IMR-90 (cell line): ENCODE results near the gene BDKRB1. TPM values are rescaled to one million over a fixed set of nuclear protein-coding genes. Genes with fewer than 3 reads are reported as not detected.

Source experiments
- ATAC-seq: fragments of 200-7000 bp; cut with Tn5 transposase; 2 replicates; pipeline ENCODE4 v1.9.1; 2020; ENCODE audit warnings: low read depth, mild to moderate bottlenecking, moderate library complexity
- BruUV-seq: library from RNA; stranded (reverse); fragments of 400-500 nt; replicated peaks from 2 replicates; lab custom pipeline; 2021; lab: Mats Ljungman, UMichigan
- CTCF ChIA-PET: fragments of 300-600 bp; formaldehyde crosslinking; extraction: SDS; loops from one replicate; lab custom pipeline; 2021; ENCODE audit warnings: antibody characterized with exemption; lab: Yijun Ruan, JAX
- POLR2A ChIA-PET: fragments of 300-600 bp; sonication (Branson Sonifier 250); formaldehyde crosslinking; loops from one replicate; lab custom pipeline; 2022; ENCODE audit warnings: antibody characterized with exemption; ENCODE audit not compliant: unreplicated experiment; lab: Charles Lee
- DNase-seq: peaks from one replicate; pipeline ENCODE4 v3.0.0; 2013
- H2AFZ ChIP-seq: replicated peaks from 2 replicates; pipeline ENCODE3; 2013; ENCODE audit warnings: low read length, mild to moderate bottlenecking; ENCODE audit not compliant: poor library complexity
- H2AK5ac ChIP-seq: 2 replicates; pipeline ENCODE4 v1.6.1; 2013; ENCODE audit warnings: low read depth, low read length, inconsistent platforms
- H2AK9ac ChIP-seq: replicated peaks from 2 replicates; pipeline ENCODE3; 2013; ENCODE audit warnings: mild to moderate bottlenecking, low read depth, low read length, moderate library complexity; ENCODE audit not compliant: poor library complexity
- H2BK120ac ChIP-seq: 2 replicates; pipeline ENCODE4 v1.6.1; 2013; ENCODE audit warnings: low read depth, low read length, inconsistent platforms
- H2BK15ac ChIP-seq: 3 replicates; pipeline ENCODE4 v1.6.1; 2013; ENCODE audit warnings: low read depth, low read length, inconsistent platforms
- H2BK20ac ChIP-seq: 2 replicates; pipeline ENCODE4 v1.6.1; 2013; ENCODE audit warnings: low read depth, mild to moderate bottlenecking, inconsistent platforms, low read length, moderate library complexity
- H2BK5ac ChIP-seq: 2 replicates; pipeline ENCODE4 v1.6.1; 2013; ENCODE audit warnings: mild to moderate bottlenecking, low read depth, low read length, inconsistent platforms; ENCODE audit not compliant: poor library complexity, severe bottlenecking
- H3K14ac ChIP-seq: replicated peaks from 2 replicates; pipeline ENCODE4 v1.6.1; 2013; ENCODE audit warnings: low read depth, low read length, inconsistent platforms
- H3K18ac ChIP-seq: 2 replicates; pipeline ENCODE4 v1.6.1; 2013; ENCODE audit warnings: low read depth, low read length, control low read depth
- H3K23ac ChIP-seq: 2 replicates; pipeline ENCODE4 v1.6.1; 2013; ENCODE audit warnings: low read depth, low read length, inconsistent platforms
- H3K27ac ChIP-seq: 2 replicates; pipeline ENCODE4 v1.5.1; 2013; ENCODE audit warnings: mild to moderate bottlenecking, control low read depth, low read length; ENCODE audit not compliant: insufficient read depth
- H3K27me3 ChIP-seq: 2 replicates; pipeline ENCODE4 v1.6.1; 2013; ENCODE audit warnings: low read length; ENCODE audit not compliant: control insufficient read depth, insufficient read depth
- H3K36me3 ChIP-seq: 2 replicates; pipeline ENCODE4 v1.6.1; 2013; ENCODE audit warnings: low read length, mixed read lengths; ENCODE audit not compliant: control insufficient read depth, insufficient read depth
- H3K4ac ChIP-seq: 2 replicates; pipeline ENCODE4 v1.6.1; 2013; ENCODE audit warnings: low read depth, low read length, inconsistent platforms
- H3K4me1 ChIP-seq: 2 replicates; pipeline ENCODE4 v1.6.1; 2013; ENCODE audit warnings: low read length, mixed read lengths; ENCODE audit not compliant: control insufficient read depth, insufficient read depth
- H3K4me2 ChIP-seq: 2 replicates; pipeline ENCODE4 v1.6.1; 2013; ENCODE audit warnings: low read depth, mild to moderate bottlenecking, control low read depth, low read length, moderate library complexity
- H3K4me3 ChIP-seq: 2 replicates; pipeline ENCODE4 v1.5.1; 2013; ENCODE audit warnings: low read depth, mild to moderate bottlenecking, control low read depth, low read length, moderate library complexity; ENCODE audit not compliant: insufficient read depth
- H3K56ac ChIP-seq: 2 replicates; pipeline ENCODE4 v1.6.1; 2013; ENCODE audit warnings: low read length, inconsistent platforms; ENCODE audit not compliant: insufficient read depth; ENCODE audit errors: extremely low read depth
- H3K79me1 ChIP-seq, 2 experiments: 2 replicates each; pipeline ENCODE4 v1.6.1; 2013; ENCODE audit warnings: low read length in 2 of 2, inconsistent platforms in 1 of 2, low read depth in 1 of 2
- H3K9ac ChIP-seq: 2 replicates; pipeline ENCODE4 v1.6.1; 2013; ENCODE audit warnings: low read depth, low read length, control low read depth
- H3K9me1 ChIP-seq: 2 replicates; pipeline ENCODE4 v1.6.1; 2013; ENCODE audit warnings: low read length, inconsistent platforms; ENCODE audit not compliant: insufficient read depth
- H3K9me3 ChIP-seq: 2 replicates; pipeline ENCODE4 v1.6.1; 2013; ENCODE audit warnings: low read length; ENCODE audit not compliant: control insufficient read depth, insufficient read depth
- H4K20me1 ChIP-seq: 2 replicates; pipeline ENCODE4 v1.6.1; 2013; ENCODE audit warnings: low read length, inconsistent platforms; ENCODE audit not compliant: insufficient read depth
- H4K5ac ChIP-seq: 2 replicates; pipeline ENCODE4 v1.6.1; 2013; ENCODE audit warnings: mild to moderate bottlenecking, low read depth, low read length, control low read depth
- H4K8ac ChIP-seq, 2 experiments: 2 replicates each; pipeline ENCODE4 v1.6.1; 2013; ENCODE audit warnings: low read depth in 2 of 2, low read length in 2 of 2, control low read depth in 1 of 2, inconsistent platforms in 1 of 2
- H4K91ac ChIP-seq: 2 replicates; pipeline ENCODE4 v1.6.1; 2013; ENCODE audit warnings: low read depth, low read length, inconsistent platforms; ENCODE audit not compliant: insufficient read depth
- CEBPB ChIP-seq: IDR thresholded peaks from 2 replicates; pipeline ENCODE4 v1.6.1; 2012; ENCODE audit warnings: low read depth, low read length, improper control_type of control experiment
- CHD1 ChIP-seq: IDR thresholded peaks from 2 replicates; pipeline ENCODE4 v1.6.1; 2012; ENCODE audit warnings: low read depth, low read length, improper control_type of control experiment
- FOS ChIP-seq: fragments of 150-350 bp; IDR thresholded peaks from 2 replicates; pipeline ENCODE4 v1.6.1; 2016; ENCODE audit warnings: low read depth, low read length
- MAFK ChIP-seq: IDR thresholded peaks from 2 replicates; pipeline ENCODE4 v1.6.1; 2012; ENCODE audit warnings: low read depth, low read length, improper control_type of control experiment
- MXI1 ChIP-seq: IDR thresholded peaks from 2 replicates; pipeline ENCODE4 v1.6.1; 2012; ENCODE audit warnings: low read depth, mild to moderate bottlenecking, low read length, moderate library complexity, borderline replicate concordance
- NFE2L2 ChIP-seq: fragments of 150-350 bp; IDR thresholded peaks from 2 replicates; pipeline ENCODE4 v1.6.1; 2016; ENCODE audit warnings: low read depth, mild to moderate bottlenecking, low read length
- POLR2A ChIP-seq: IDR thresholded peaks from 2 replicates; pipeline ENCODE4 v1.6.1; 2012; ENCODE audit warnings: mild to moderate bottlenecking, low read depth, low read length
- RAD21 ChIP-seq: IDR thresholded peaks from 2 replicates; pipeline ENCODE4 v1.6.1; 2012; ENCODE audit warnings: low read length, improper control_type of control experiment
- RCOR1 ChIP-seq: IDR thresholded peaks from 2 replicates; pipeline ENCODE4 v1.6.1; 2012; ENCODE audit warnings: mild to moderate bottlenecking, low read length, improper control_type of control experiment; ENCODE audit not compliant: insufficient replicate concordance
- RFX5 ChIP-seq: IDR thresholded peaks from 2 replicates; pipeline ENCODE4 v1.8.0; 2012; ENCODE audit warnings: low read depth, mild to moderate bottlenecking, low read length, moderate library complexity
- SMC3 ChIP-seq: fragments of 150-350 bp; IDR thresholded peaks from 2 replicates; pipeline ENCODE4 v1.6.1; 2016; ENCODE audit warnings: low read depth, mild to moderate bottlenecking, antibody characterized with exemption, low read length, moderate library complexity
- WGBS, 2 experiments: methylation state at CpG; one replicate each; pipeline versions ENCODE4 v1.1.5 to v1.1.7; 2013; ENCODE audit warnings: missing lambda C conversion rate in 2 of 2; ENCODE audit not compliant: insufficient read length in 1 of 2; ENCODE audit errors: extremely low coverage in 2 of 2; 5-methylcytosine and 5-hydroxymethylcytosine counted together
- dilution Hi-C: fragments of 300-500 bp; cut with HindIII; formaldehyde crosslinking; loops from one replicate; pipeline ENCODE4 v1.14.3; 2018; ENCODE audit warnings: low sequenced_read_pairs; ENCODE audit not compliant: unreplicated experiment
- in situ Hi-C: fragments of 300-500 bp; cut with MboI; formaldehyde crosslinking; loops from 3 replicates; pipeline ENCODE4 v1.14.3; 2019; ENCODE audit warnings: low sequenced_read_pairs, inconsistent platforms, mixed read lengths
- intact Hi-C: fragments of 100-400 bp; cut with micrococcal nuclease; formaldehyde crosslinking; loops from 2 replicates; pipeline ENCODE4 v1.10.0; 2022
- polyA plus RNA-seq, 3 experiments: library from polyadenylated mRNA; depleted of rRNA; stranded (reverse); fragments of >200 nt; gene quantifications; 2 replicates each; pipeline ENCODE4 v1.2.3, GENCODE V29; 2012; ENCODE audit warnings: low replicate concordance in 1 of 3
- total RNA-seq: library from RNA; depleted of rRNA; stranded (reverse); fragments of >200 nt; gene quantifications from 2 replicates; pipeline ENCODE4 v1.2.3, GENCODE V29; 2012
- TF ChIP-seq, protein P1 (sequence below): conservative IDR thresholded peaks from 2 replicates; pipeline ENCODE4 v1.5.1; 2012; ENCODE audit warnings: mild to moderate bottlenecking, low read depth, low read length, improper control_type of control experiment
- TF ChIP-seq, protein P2 (sequence below): fragments of 150-350 bp; IDR thresholded peaks from 2 replicates; pipeline ENCODE4 v1.6.1; 2016; ENCODE audit warnings: low read depth, mild to moderate bottlenecking, low read length, moderate library complexity, borderline replicate concordance

The BDKRB1 gene
- total and polyA plus RNA-seq, 2 of the 4 experiments (the other 2 are of a cell fraction): 56.5 to 130 TPM

DNA sequence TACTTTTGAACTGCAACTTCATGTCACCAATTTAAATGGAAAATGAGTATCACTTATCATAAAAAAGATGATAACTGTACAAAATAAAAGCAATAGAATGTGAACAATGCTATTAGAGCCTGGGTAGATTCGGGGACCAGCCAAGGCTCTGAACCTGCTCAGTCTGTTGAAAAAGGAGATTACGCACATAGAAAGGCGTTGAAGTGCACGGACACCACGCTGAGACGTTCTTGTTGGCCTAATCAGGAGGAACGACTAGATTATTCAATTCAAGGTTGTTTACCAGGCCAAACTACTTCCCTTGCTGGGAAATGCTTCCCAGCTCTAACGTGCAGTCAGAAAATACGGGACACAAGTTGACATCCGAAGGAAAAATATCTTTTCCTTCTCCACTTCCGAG, 23.5 kb upstream of the BDKRB1 start:
- no peak overlapping the region for H2BK120ac ChIP-seq
- H4K5ac ChIP-seq: no peak overlapping the region
- no peak overlapping the region for H3K14ac ChIP-seq
- no peak overlapping the region for H3K4ac ChIP-seq
- no peaks in the 10 kb centered on the region for H3K9me3 ChIP-seq
- H4K8ac ChIP-seq: no peak overlapping the region
- H3K27me3 ChIP-seq: no peaks in the 10 kb centered on the region
- H3K4me1 ChIP-seq: peaks cover 14% of the 10 kb centered on the region
- BruUV-seq: no TSS peak
- DNase-seq (no peak), ATAC-seq (no peak)
- CTCF ChIA-PET: interaction anchor here (0.9 kb wide), 1 partner anchor 132 kb away, joined by 3 read pairs; no protein-coding TSS in a partner anchor
- H3K9ac ChIP-seq: no peak overlapping the region
- no peak overlapping the region for H3K23ac ChIP-seq
- H3K56ac ChIP-seq: no peak overlapping the region
- H3K9me1 ChIP-seq: peaks cover 38% of the 10 kb centered on the region
- no peak overlapping the region for H2BK20ac ChIP-seq
- H3K4me3 ChIP-seq: no peak overlapping the region
- no peak for TF ChIP-seq FOS
- TF ChIP-seq, protein P1, sequence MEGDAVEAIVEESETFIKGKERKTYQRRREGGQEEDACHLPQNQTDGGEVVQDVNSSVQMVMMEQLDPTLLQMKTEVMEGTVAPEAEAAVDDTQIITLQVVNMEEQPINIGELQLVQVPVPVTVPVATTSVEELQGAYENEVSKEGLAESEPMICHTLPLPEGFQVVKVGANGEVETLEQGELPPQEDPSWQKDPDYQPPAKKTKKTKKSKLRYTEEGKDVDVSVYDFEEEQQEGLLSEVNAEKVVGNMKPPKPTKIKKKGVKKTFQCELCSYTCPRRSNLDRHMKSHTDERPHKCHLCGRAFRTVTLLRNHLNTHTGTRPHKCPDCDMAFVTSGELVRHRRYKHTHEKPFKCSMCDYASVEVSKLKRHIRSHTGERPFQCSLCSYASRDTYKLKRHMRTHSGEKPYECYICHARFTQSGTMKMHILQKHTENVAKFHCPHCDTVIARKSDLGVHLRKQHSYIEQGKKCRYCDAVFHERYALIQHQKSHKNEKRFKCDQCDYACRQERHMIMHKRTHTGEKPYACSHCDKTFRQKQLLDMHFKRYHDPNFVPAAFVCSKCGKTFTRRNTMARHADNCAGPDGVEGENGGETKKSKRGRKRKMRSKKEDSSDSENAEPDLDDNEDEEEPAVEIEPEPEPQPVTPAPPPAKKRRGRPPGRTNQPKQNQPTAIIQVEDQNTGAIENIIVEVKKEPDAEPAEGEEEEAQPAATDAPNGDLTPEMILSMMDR: no peak
- no peak for TF ChIP-seq CEBPB
- no peak for TF ChIP-seq NFE2L2
- TF ChIP-seq POLR2A: no peak
- TF ChIP-seq RFX5: no peak
- no peak for TF ChIP-seq RCOR1
- no peak for TF ChIP-seq MAFK
- TF ChIP-seq RAD21: no peak
- no peak for TF ChIP-seq CHD1
- TF ChIP-seq SMC3: no peak
- no peak for TF ChIP-seq MXI1
- TF ChIP-seq, protein P2, sequence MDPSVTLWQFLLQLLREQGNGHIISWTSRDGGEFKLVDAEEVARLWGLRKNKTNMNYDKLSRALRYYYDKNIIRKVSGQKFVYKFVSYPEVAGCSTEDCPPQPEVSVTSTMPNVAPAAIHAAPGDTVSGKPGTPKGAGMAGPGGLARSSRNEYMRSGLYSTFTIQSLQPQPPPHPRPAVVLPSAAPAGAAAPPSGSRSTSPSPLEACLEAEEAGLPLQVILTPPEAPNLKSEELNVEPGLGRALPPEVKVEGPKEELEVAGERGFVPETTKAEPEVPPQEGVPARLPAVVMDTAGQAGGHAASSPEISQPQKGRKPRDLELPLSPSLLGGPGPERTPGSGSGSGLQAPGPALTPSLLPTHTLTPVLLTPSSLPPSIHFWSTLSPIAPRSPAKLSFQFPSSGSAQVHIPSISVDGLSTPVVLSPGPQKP: no peak
- no peak overlapping the region for H2AFZ ChIP-seq
- dilution Hi-C loops: no loop called here
- POLR2A ChIA-PET: no interaction called here
- no peak overlapping the region for H4K91ac ChIP-seq
- peaks cover 29 to 85% of the 10 kb centered on the region in 2 experiments for H3K79me1 ChIP-seq
- no peak overlapping the region for H2AK9ac ChIP-seq
- peaks cover 47% of the 10 kb centered on the region for H4K20me1 ChIP-seq
- no peak overlapping the region for H2AK5ac ChIP-seq
- H3K36me3 ChIP-seq: peaks cover 78% of the 10 kb centered on the region
- no peak overlapping the region for H2BK15ac ChIP-seq
- WGBS, 2 experiments: 90% methylated on average over 7 of the region's 11 CpGs; no CpG with 5 or more reads in 1 of the 2 experiments
- intact Hi-C loops: no loop called here
- H3K18ac ChIP-seq: no peak overlapping the region
- H3K4me2 ChIP-seq: no peak overlapping the region
- H2BK5ac ChIP-seq: no peak overlapping the region
- no peak overlapping the region for H3K27ac ChIP-seq
- in situ Hi-C loops: no loop called here
